Panc1 (cell line): ENCODE measurements around the gene ZNF441.

ENCODE experiments used
- POLR2AphosphoS5 ChIP-seq: IDR thresholded peaks from 2 replicates; pipeline ENCODE4 v1.6.1; 2012; ENCODE audit warnings: mild to moderate bottlenecking, low read depth, low read length, moderate library complexity
- SIN3A ChIP-seq: IDR thresholded peaks from 2 replicates; pipeline ENCODE4 v1.6.1; 2012; ENCODE audit warnings: low read depth, mild to moderate bottlenecking, low read length, moderate library complexity, borderline replicate concordance; ENCODE audit not compliant: insufficient read depth
- TCF7L2 ChIP-seq: IDR thresholded peaks from 2 replicates; pipeline ENCODE4 v1.6.1; 2011; ENCODE audit warnings: mild to moderate bottlenecking, low read depth, low read length, inconsistent platforms
- TF ChIP-seq, protein P1 (sequence below): fragments of 450-650 bp; IDR thresholded peaks from 2 replicates; pipeline ENCODE4 v1.5.1; 2017; ENCODE audit warnings: mild to moderate bottlenecking
- TF ChIP-seq, protein P2 (sequence below), 2 experiments: IDR thresholded peaks; 2 replicates each; pipeline ENCODE4 v1.6.1; 2011 to 2012; ENCODE audit warnings: low read depth in 2 of 2, control low read depth in 1 of 2, low read length in 1 of 2, mild to moderate bottlenecking in 1 of 2, moderate library complexity in 1 of 2; ENCODE audit not compliant: insufficient read depth in 1 of 2

- TF ChIP-seq, protein P1, sequence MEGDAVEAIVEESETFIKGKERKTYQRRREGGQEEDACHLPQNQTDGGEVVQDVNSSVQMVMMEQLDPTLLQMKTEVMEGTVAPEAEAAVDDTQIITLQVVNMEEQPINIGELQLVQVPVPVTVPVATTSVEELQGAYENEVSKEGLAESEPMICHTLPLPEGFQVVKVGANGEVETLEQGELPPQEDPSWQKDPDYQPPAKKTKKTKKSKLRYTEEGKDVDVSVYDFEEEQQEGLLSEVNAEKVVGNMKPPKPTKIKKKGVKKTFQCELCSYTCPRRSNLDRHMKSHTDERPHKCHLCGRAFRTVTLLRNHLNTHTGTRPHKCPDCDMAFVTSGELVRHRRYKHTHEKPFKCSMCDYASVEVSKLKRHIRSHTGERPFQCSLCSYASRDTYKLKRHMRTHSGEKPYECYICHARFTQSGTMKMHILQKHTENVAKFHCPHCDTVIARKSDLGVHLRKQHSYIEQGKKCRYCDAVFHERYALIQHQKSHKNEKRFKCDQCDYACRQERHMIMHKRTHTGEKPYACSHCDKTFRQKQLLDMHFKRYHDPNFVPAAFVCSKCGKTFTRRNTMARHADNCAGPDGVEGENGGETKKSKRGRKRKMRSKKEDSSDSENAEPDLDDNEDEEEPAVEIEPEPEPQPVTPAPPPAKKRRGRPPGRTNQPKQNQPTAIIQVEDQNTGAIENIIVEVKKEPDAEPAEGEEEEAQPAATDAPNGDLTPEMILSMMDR = no peak
- TF ChIP-seq, protein P2, sequence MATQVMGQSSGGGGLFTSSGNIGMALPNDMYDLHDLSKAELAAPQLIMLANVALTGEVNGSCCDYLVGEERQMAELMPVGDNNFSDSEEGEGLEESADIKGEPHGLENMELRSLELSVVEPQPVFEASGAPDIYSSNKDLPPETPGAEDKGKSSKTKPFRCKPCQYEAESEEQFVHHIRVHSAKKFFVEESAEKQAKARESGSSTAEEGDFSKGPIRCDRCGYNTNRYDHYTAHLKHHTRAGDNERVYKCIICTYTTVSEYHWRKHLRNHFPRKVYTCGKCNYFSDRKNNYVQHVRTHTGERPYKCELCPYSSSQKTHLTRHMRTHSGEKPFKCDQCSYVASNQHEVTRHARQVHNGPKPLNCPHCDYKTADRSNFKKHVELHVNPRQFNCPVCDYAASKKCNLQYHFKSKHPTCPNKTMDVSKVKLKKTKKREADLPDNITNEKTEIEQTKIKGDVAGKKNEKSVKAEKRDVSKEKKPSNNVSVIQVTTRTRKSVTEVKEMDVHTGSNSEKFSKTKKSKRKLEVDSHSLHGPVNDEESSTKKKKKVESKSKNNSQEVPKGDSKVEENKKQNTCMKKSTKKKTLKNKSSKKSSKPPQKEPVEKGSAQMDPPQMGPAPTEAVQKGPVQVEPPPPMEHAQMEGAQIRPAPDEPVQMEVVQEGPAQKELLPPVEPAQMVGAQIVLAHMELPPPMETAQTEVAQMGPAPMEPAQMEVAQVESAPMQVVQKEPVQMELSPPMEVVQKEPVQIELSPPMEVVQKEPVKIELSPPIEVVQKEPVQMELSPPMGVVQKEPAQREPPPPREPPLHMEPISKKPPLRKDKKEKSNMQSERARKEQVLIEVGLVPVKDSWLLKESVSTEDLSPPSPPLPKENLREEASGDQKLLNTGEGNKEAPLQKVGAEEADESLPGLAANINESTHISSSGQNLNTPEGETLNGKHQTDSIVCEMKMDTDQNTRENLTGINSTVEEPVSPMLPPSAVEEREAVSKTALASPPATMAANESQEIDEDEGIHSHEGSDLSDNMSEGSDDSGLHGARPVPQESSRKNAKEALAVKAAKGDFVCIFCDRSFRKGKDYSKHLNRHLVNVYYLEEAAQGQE (IDR thresholded peaks at IDR 0.05; ENCODE audit: insufficient read depth in 1 of 2, low read depth in 2 of 2, low read length in 1 of 2) = no peak
- TF ChIP-seq POLR2AphosphoS5 (no peak), TCF7L2 (no peak), SIN3A (no peak)
Measured at GRCh38 chr19:11784356-11784755, 17.6 kb downstream of the ZNF441 start.
